NOMO-1 treated with dmso at 0.1 percent for 144 hours (cell line): ENCODE data around the gene UBE2D1.

Experiments
- DNase-seq: peaks from one replicate; lab custom pipeline; 2025; ENCODE audit not compliant: unreplicated experiment; lab: John Stamatoyannopoulos, UW

The UBE2D1 gene

GRCh38 chr10:58336242-58336641 is 1.4 kb downstream of the UBE2D1 start:
- no peak for DNase-seq

GRCh38 chr10:58341422-58341821 is 6.6 kb downstream of the UBE2D1 start:
- no peak for DNase-seq

DNA sequence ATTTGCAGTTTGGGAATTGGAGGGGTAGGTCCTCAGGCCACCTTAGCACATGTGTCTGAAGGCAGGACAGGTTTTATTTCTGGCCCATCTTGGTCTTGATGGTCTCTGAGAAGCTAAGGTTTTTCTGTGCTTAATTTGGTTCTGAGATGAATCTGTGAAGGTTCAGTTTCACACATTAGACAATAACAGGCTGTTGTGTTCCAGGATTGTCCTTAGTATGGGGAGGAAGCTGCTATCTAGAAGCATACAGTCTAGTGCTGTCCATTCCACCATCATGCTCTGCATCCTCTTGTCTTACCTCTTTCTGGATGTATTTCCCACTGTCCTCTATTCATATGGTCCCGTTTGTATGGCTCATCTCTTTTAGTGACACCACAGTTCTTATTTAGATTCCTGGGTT is 7.1 kb downstream of the UBE2D1 start:
- no peak for DNase-seq

GRCh38 chr10:58347967-58348366 is 13.2 kb downstream of the UBE2D1 start:
- DNase-seq: no peak

GRCh38 chr10:58348571-58349033 is 13.8 kb downstream of the UBE2D1 start:
- DNase-seq: no peak

DNA sequence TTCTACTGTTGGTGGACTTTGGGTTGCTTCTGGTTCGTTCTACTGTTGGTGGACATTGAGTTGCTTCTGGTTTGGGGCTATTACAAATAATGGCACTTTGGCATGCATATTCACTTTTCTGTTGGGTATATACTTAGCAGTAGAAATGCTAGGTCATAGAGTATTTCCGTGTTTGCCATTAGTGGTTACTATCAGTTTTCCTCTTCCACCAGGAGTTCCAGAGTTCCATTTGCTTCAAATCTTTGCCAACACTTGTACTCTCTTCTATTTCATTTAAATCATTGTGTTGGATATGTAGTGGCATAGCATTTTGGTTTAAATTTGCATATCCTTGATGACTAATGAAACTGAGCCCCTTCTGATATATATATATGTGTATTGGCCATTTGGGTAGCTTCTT is 15.2 kb downstream of the UBE2D1 start:
- DNase-seq: no peak

DNA sequence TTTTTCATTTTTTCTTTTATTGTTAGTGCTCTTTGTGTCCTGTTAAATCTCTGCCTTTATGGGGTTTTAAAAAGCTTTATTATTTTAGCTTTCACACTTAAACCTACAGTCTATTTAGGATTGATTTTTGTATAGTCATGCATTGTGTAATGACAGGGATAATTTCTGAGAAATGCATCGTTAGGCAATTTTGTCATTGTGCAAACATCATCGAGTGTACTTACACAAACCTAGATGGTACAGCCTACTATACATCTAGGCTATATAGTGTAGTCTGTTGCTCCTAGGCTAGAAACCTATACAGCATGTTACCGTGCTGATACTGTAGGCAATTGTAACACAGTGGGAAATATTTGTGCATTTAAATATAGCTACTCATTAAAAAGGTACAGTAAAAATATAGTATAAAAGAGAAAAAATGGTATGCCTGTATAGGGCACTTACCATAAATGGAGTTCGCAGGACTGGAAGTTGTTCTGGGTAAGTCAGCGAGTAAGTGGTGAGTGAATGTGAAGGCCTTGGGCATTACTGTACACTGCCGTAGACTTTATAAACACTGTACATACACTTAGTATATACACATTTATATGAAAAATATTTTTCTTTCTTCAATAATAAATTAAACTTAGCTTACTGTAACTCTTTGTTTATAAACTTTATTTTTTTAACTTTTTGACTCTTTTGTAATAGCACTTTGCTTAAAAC is 16.0 kb downstream of the UBE2D1 start:
- no peak for DNase-seq

DNA sequence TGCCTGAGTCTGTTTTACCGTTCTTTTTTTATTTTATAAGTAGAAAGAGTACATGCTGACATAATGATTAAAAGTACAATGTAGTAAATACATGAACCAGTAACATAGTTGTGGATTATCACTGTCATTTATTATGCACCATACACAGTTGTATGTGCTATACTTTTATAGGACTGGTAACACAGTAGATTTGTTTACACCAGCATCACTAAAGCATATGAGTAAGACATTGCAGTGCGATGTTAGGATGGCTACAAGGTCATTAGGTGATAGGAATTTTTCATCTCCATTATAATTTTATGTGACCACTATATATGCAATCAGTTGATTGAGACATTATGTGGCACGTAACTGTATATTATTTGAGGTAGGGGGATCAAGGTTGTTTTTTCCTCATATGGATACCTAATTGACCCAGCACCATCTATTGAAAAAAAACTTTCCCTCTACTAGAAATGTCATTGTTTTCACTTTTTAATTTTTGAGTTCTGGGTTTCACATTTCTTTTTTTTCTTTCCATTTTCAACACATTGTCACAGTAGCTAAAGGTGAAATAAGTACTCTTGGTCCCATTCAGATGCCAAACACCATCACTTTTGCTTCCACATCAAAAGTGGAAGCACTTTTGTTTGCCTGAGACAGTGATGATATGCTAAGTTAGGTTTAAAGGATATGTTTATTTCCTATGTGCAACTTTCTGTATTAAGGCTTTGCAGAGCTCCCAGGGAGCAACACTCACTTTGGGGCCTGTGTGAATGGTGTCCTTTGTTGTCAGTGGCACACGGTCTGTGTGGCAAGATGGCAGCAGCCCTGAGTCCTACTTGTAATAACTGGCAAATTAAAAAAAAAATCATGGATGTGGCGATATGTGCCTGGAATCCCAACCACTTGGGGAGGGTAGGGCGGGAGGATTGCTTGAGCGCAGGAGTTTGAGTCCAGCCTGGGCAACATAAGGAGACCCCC is 17.1 kb downstream of the UBE2D1 start:
- no peak for DNase-seq

- no peak for DNase-seq
These were observed 18.3 kb downstream of the UBE2D1 start for GRCh38 chr10:58352956-58353610.

GRCh38 chr10:58356756-58357155 is 21.9 kb downstream of the UBE2D1 start:
- DNase-seq: no peak

GRCh38 chr10:58358314-58358933 is 23.6 kb downstream of the UBE2D1 start:
- DNase-seq: no peak

DNA sequence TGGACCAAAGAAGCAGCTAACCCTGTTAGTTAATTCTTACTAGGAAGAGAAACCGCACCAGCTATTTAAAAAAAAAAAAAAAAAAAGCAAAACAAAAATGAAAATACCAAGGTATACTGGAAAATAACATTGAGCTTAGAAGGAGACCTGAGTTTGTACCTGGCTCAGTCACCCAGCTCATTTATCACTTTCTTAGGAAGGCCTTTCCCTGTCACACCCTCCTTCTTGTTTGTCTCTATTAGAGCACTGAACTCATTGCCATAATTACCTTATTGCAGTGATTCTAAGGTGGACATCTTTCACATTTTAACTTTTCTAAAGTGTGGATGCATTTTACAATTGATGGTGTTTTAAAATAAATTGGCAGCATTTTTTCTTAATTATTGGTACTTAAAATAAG is 24.1 kb downstream of the UBE2D1 start:
- DNase-seq: no peak

GRCh38 chr10:58359541-58359940 is 24.7 kb downstream of the UBE2D1 start:
- no peak for DNase-seq

GRCh38 chr10:58360412-58361004 is 25.7 kb downstream of the UBE2D1 start:
- DNase-seq: no peak

DNA sequence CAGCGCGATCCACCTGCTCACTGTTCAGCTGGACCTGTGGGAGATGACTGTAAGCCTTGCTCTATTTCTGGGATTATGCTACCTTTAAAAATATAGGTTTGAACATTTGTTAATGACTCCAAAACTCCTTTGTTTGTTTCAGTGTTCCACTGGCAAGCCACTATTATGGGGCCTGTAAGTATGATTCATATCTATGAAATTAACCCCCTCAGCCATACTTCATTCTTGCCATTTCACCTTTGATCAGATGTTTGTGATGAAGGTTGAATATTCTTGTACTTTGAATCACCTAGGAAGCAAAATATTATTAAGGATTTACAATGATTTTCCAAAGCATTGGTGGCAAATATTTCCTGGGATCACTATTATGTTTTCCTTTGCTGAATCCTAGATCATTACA is 26.5 kb downstream of the UBE2D1 start:
- DNase-seq: no peak

GRCh38 chr10:58362027-58362789 is 27.4 kb downstream of the UBE2D1 start:
- no peak for DNase-seq

DNA sequence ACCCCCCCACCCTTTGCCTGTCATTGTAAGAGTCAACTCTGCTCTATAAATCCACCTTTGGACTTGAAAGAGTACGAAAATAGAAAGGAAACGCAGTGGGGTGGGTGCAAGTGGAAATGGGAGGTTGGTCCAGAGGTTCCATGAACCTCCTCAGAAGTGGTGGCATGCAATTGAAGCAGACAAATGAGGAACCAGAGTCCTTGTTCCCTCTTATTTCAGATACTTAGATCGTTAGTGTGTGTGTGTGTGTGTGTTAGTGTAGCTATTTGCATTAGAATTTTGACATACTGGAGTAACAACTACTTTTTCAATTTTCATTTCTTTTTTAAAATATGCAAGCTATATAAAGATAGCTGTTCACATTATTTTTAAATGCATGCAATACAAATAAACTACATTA is 32.3 kb downstream of the UBE2D1 start:
- DNase-seq: peak; percentile 59

- no peak for DNase-seq
These were observed 36.7 kb downstream of the UBE2D1 start for GRCh38 chr10:58371473-58371872.

DNA sequence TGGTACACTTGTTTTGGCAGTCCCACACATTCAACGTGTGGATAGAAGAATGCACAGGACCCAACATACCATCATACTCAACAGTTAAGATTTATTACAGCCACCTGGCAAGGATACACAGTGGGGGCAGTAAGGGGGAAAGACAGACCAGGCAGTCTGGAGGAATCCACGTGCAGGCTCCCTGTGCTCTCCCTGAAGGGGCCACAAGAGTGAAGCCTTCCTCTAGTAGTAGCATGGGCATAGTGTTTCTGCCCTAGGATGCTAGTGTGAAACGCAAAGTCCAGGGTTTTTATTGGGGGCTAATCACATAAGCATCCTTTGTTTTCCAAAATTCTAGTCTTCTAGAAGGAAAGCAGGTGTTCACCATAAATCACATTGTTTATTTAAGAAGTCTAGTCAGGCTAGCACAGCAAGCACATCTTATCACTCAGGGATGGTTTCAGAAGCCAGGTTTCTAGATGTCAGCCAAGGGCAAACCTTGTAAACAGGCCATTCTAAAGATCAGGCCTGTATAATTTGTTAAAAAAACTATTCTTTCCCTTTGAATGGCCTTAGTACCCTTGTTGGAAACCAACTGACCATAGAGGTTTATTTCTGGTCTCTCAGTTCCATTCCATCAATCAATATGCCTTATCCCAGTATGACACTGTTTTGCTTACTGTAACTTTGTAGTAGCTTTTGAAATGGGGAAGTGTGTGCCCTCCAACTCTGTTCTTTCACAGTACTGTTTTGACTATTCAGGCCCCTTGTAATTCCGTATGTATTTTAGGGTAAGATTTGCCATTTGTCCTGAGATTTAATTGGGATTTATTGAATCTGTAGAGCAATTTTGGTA is 38.0 kb downstream of the UBE2D1 start:
- DNase-seq: no peak
